Activated CD4-positive, alpha-beta T cell treated with anti-CD3 and anti-CD28 coated beads, Interleukin-2, amount 50 U/mL, for 24 hours (primary cell): ENCODE results near the gene AUTS2.

Experiments
- DNase-seq, 2 donors: peaks; one replicate each; pipeline ENCODE4 v3.0.0-alpha.2; 2020; ENCODE audit warnings: low read depth in 1 of 2, low spot score in 1 of 2

The AUTS2 gene

GRCh38 chr7:70694434-70694970 is 1096.2 kb downstream of the AUTS2 start:
- no peak for DNase-seq

- no peak for DNase-seq
Observed at GRCh38 chr7:70694971-70695794, 1096.9 kb downstream of the AUTS2 start.

GRCh38 chr7:70695795-70696083 is 1097.5 kb downstream of the AUTS2 start:
- no peak for DNase-seq

GRCh38 chr7:70696201-70696754 is 1098.0 kb downstream of the AUTS2 start:
- no peak for DNase-seq

- no peak for DNase-seq
Observed at GRCh38 chr7:70698219-70698832, 1100.1 kb downstream of the AUTS2 start.

GRCh38 chr7:70699271-70699670 is 1101.0 kb downstream of the AUTS2 start:
- no peak for DNase-seq

GRCh38 chr7:70700055-70700940 is 1102.0 kb downstream of the AUTS2 start:
- no peak for DNase-seq

- no peak for DNase-seq
Observed at GRCh38 chr7:70700941-70701425, 1102.7 kb downstream of the AUTS2 start.

- DNase-seq, result no peak
Observed at GRCh38 chr7:70701477-70701876, 1103.2 kb downstream of the AUTS2 start.

GRCh38 chr7:70701991-70702390 is 1103.7 kb downstream of the AUTS2 start:
- DNase-seq, result no peak

GRCh38 chr7:70703785-70704184 is 1105.5 kb downstream of the AUTS2 start:
- DNase-seq, result no peak

GRCh38 chr7:70704831-70705346 is 1106.6 kb downstream of the AUTS2 start:
- DNase-seq, result no peak

GRCh38 chr7:70706204-70706603 is 1107.9 kb downstream of the AUTS2 start:
- no peak for DNase-seq

GRCh38 chr7:70706698-70707097 is 1108.4 kb downstream of the AUTS2 start:
- no peak for DNase-seq

GRCh38 chr7:70707823-70708243 is 1109.6 kb downstream of the AUTS2 start:
- DNase-seq, result no peak

GRCh38 chr7:70710011-70710480 is 1111.8 kb downstream of the AUTS2 start:
- no peak for DNase-seq

- DNase-seq, result no peak
Observed at GRCh38 chr7:70710651-70711050, 1112.4 kb downstream of the AUTS2 start.

- no peak for DNase-seq
Observed at GRCh38 chr7:70711452-70711851, 1113.2 kb downstream of the AUTS2 start.

GRCh38 chr7:70712942-70713341 is 1114.7 kb downstream of the AUTS2 start:
- no peak for DNase-seq

- DNase-seq, result no peak
Observed at GRCh38 chr7:70714506-70715038, 1116.3 kb downstream of the AUTS2 start.
